AG04449 (cell line): ENCODE measurements around the gene USH2A.

Experiments
- CTCF ChIA-PET: fragments of 350-600 bp; formaldehyde crosslinking; extraction: SDS; loops from one replicate; lab custom pipeline; 2021; ENCODE audit warnings: antibody characterized with exemption; lab: Yijun Ruan, JAX
- POLR2A ChIA-PET: fragments of 400-600, 350-600 bp; formaldehyde crosslinking; extraction: SDS; loops from one replicate; lab custom pipeline; 2020; ENCODE audit warnings: antibody characterized with exemption, inconsistent platforms; lab: Yijun Ruan, JAX
- DNase-seq: peaks from one replicate; pipeline ENCODE4 v3.0.0-alpha.2; 2010; ENCODE audit warnings: low read depth, low spot score
- H3K4me3 ChIP-seq: 2 replicates; pipeline ENCODE4 v1.5.1; 2011; ENCODE audit warnings: low read depth, mild to moderate bottlenecking, control low read depth, low read length
- TF ChIP-seq, protein P1 (sequence below): IDR thresholded peaks from one replicate; pipeline ENCODE4 v1.5.1; 2011; ENCODE audit warnings: mild to moderate bottlenecking, moderate library complexity, low read length, control low read depth, inconsistent platforms; ENCODE audit not compliant: insufficient read depth; ENCODE audit errors: missing control alignments

Gene USH2A

GRCh38 chr1:216293683-216294082 lies 129.6 kb downstream of the USH2A start:
- TF ChIP-seq, protein P1, sequence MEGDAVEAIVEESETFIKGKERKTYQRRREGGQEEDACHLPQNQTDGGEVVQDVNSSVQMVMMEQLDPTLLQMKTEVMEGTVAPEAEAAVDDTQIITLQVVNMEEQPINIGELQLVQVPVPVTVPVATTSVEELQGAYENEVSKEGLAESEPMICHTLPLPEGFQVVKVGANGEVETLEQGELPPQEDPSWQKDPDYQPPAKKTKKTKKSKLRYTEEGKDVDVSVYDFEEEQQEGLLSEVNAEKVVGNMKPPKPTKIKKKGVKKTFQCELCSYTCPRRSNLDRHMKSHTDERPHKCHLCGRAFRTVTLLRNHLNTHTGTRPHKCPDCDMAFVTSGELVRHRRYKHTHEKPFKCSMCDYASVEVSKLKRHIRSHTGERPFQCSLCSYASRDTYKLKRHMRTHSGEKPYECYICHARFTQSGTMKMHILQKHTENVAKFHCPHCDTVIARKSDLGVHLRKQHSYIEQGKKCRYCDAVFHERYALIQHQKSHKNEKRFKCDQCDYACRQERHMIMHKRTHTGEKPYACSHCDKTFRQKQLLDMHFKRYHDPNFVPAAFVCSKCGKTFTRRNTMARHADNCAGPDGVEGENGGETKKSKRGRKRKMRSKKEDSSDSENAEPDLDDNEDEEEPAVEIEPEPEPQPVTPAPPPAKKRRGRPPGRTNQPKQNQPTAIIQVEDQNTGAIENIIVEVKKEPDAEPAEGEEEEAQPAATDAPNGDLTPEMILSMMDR: no peak
- no peak overlapping the region for H3K4me3 ChIP-seq
- DNase-seq: no peak
- POLR2A ChIA-PET: no interaction called here
- CTCF ChIA-PET: no interaction called here

DNA sequence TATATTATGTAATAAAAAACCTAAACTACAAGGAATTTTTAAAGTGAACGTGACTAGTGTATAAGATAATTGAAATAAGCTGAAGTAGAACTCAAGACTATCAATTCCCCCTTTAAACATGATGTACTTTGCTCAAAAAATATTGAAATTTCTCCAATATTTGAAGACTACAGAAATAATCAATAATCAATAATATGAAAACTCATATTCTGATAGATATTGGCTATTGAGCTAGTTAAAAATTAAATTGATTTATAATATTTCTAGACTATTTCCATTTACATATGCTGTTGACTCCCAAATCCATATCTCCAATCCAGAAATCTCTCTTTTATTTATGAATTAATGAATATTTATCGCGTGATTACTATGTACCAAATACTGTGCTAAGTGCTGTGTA lies 133.2 kb downstream of the USH2A start:
- ChIA-PET POLR2A (no interaction called here), CTCF (no interaction called here)
- DNase-seq: no peak
- H3K4me3 ChIP-seq: no peak overlapping the region
- TF ChIP-seq, protein P1: no peak

GRCh38 chr1:216285052-216285451 lies 138.2 kb downstream of the USH2A start:
- ChIA-PET POLR2A (no interaction called here), CTCF (no interaction called here)
- TF ChIP-seq, protein P1: no peak
- no peak for DNase-seq
- no peak overlapping the region for H3K4me3 ChIP-seq

- H3K4me3 ChIP-seq: no peak overlapping the region
- no peak for DNase-seq
- TF ChIP-seq, protein P1: no peak
- POLR2A ChIA-PET: no interaction called here
- CTCF ChIA-PET: no interaction called here
Measured at GRCh38 chr1:216281757-216282156, 141.5 kb downstream of the USH2A start.

DNA sequence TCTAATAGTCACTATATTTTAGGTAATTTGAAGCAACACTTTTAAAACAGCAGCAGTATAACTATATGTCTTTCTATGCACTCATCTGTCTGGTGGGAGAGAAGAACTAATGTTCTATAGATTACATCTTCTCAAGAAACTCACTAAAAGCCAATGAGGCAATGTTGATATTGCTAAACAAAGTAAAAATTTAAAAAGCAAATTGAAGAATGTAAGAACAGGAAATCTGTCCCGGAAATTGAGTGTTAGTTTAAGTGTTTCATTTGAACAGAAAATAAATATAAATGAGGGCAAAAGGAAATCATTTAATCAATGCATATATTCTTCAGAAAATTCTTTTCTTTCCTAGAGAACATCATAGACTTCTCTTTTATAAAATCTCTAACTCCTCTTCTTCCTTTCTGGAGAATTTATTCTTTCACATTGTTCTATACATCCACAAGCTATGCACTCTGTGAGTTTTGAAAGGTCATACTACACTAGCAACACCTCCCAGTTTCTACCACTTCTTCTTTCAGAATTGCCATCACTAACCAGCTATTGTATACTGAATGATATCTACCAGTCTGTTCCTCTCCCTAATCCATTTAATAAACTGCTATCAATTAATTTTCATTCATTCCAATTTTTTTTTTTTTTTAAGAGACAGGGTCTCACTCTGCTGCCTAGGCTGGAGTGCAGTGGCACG lies 153.0 kb downstream of the USH2A start:
- TF ChIP-seq, protein P1: no peak
- ChIA-PET CTCF (no interaction called here), POLR2A (no interaction called here)
- no peak overlapping the region for H3K4me3 ChIP-seq
- DNase-seq: no peak

DNA sequence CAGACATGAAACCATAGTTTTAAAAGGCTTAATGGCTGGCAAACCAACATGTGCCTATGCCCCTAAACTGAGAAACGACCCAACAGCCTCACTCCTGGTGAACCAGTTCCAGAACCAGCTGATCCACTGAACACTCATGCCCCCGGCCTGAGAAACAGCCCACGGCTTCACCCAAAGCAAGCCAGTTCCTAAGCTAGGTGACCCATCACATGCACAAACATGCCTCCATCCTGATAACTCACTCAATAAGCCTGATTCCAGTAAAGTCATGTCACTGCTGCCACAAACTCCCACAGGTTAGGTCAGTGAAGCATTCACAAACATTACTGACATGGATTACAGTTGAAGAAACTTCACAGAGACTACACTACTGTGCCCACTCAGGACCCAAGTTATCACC lies 161.6 kb downstream of the USH2A start:
- TF ChIP-seq, protein P1: no peak
- CTCF ChIA-PET: no interaction called here

More for the DNA sequence above, 161.6 kb downstream of the USH2A start:
- no peak for DNase-seq
- POLR2A ChIA-PET: no interaction called here
- no peak overlapping the region for H3K4me3 ChIP-seq
